ENCODE results near the gene RAB6D.
"Not testable (repeated sequence)": the region's sequence is repeated elsewhere in the genome, so short reads cannot be mapped to it uniquely, and the experiment has no call there.

RAB6D gene

DNA sequence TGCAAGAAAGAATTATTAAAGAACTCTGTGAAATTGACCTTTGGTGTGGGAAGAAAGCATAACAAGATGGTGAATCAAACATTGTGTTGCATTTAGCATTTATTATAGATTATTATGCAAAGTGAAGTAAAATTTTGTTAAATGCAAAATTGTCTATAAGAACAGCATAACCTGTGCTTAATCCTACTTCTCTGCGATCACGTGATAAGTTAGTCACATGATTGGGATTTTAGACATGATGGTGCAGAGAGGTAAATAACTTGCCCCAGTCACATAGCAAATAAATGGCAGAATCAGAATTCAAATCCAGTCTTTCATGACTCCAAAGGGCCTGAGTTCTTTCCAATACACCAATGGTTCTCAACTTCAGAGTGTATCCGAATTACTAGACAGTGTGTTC, 31.3 kb downstream of the RAB6D start:
- DNase-seq (ENCODE audit: low spot score); H3K27ac ChIP-seq; POLR2A ChIA-PET (ENCODE audit: low non-redundant PET): not testable (repeated sequence)
- CTCF ChIA-PET = interaction anchor here (1.3 kb wide), 1 partner anchor 179 kb away, joined by 3 read pairs; no protein-coding TSS in a partner anchor

DNA sequence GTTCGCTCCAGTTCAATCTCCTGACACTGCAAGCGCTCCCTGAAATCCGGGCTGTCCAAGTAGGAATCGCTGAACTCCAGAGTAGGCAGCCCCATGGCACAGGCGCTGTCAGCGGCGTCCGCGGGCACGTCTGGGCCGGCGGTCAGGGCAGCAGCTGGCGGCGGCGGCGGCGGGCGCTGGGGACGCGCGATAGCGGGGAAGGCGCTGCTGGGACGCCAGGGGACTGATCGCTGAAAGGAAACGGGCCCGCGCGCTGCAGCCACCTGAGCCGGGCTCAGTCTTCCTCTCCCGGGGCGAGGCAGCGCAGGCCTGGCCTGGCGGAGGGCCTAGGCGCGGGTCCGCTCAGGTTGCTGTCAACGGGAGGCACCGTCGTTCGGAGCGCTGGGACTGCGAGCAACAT, 33.0 kb downstream of the RAB6D start:
- CTCF ChIA-PET; DNase-seq (ENCODE audit: low spot score); POLR2A ChIA-PET (ENCODE audit: low non-redundant PET); H3K27ac ChIP-seq: not testable (repeated sequence)

DNA sequence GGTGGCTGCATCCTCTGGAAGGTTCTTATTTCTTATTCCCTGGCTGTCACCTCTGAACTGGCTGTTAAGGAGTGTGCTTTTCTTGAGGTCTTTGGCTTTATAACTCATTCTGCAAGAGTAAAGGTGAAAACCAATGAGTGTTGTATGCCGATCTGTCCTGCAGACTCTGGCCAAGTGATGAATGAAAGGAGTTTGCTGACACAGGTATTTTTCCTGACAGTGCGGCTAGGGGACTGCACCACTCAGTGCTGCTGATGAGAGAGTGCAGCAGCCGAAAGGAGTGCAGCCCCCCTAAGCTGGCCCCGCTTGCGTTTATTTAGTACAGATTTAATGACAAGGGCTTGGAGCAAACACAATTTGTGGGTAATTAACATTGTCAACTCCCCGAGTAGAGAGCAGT, 41.8 kb downstream of the RAB6D start:
- no peak overlapping the region for H3K27ac ChIP-seq
- ChIA-PET POLR2A (ENCODE audit: low non-redundant PET) (no interaction called here), CTCF (no interaction called here)
- TF ChIP-seq, protein P1, sequence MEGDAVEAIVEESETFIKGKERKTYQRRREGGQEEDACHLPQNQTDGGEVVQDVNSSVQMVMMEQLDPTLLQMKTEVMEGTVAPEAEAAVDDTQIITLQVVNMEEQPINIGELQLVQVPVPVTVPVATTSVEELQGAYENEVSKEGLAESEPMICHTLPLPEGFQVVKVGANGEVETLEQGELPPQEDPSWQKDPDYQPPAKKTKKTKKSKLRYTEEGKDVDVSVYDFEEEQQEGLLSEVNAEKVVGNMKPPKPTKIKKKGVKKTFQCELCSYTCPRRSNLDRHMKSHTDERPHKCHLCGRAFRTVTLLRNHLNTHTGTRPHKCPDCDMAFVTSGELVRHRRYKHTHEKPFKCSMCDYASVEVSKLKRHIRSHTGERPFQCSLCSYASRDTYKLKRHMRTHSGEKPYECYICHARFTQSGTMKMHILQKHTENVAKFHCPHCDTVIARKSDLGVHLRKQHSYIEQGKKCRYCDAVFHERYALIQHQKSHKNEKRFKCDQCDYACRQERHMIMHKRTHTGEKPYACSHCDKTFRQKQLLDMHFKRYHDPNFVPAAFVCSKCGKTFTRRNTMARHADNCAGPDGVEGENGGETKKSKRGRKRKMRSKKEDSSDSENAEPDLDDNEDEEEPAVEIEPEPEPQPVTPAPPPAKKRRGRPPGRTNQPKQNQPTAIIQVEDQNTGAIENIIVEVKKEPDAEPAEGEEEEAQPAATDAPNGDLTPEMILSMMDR (conservative IDR thresholded peaks at IDR 0.05; ENCODE audit: low read depth) = no peak
- no peak for DNase-seq (ENCODE audit: low spot score)

DNA sequence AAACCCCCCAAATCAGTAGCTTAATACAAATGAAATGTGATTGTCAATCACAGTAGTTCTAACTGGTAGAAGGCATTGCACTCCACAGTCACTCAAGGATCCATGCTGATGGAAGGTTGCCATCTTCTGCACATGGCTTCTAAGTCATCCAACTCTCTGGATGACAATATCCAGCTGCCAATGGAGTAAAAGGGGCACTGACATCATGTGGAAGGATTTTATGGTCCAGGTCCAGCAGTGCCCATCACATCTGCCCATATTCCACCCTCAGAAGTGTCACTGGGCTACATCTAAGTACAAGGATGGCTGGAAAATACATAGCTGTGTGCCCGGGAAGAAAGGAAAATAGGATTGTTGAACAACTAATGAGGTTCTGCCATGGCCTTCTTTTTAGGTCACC, 42.6 kb downstream of the RAB6D start:
- CTCF ChIA-PET; POLR2A ChIA-PET (ENCODE audit: low non-redundant PET); H3K27ac ChIP-seq: not testable (repeated sequence)

DNA sequence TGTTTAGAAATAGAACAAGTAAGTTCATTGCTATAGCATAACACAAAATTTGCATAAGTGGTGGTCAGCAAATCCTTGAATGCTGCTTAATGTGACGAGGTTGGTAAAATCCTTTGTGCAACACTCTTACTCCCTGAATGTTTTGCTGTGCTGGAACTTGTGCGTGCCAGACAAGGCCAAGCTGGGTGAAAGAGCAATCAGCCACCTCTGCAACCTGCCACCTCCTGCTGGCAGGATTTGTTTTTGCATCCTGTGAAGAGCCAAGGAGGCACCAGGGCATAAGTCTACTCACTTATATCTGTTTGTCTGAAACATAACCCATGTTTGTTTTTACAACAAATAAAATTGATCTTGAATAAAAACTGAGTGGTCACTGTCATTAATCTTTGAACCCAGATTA, 53.0 kb downstream of the RAB6D start:
- POLR2A ChIA-PET (ENCODE audit: low non-redundant PET); H3K27ac ChIP-seq; DNase-seq (ENCODE audit: low spot score); CTCF ChIA-PET: not testable (repeated sequence)

More for the DNA sequence above, 42.6 kb downstream of the RAB6D start:
- DNase-seq (ENCODE audit: low spot score) = not testable (repeated sequence)

All from RWPE1 (cell line).